ENCODE data around the gene SULT1C3.
"Not testable (repeated sequence)": the region's sequence is repeated elsewhere in the genome, so short reads cannot be mapped to it uniquely, and the experiment has no call there.

SULT1C3 gene

DNA sequence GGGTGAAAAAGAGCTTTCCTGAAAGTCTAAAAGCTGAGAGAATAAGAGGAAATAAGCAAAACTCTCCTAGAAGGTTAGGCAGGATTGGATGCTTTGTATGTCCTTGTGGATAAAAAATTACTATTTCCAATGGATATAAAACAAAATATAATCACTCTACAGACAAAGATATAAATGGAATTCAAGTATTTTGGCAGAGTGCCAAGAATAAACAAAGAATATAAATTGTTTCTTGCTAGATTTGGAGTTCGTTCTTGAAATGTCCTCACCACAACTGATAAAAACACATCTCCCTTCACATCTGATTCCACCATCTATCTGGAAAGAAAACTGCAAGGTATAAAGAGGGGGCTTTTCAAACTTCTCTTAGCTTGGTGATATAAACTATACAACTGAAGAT is 13.3 kb downstream of the SULT1C3 start:
- DNase-seq, result no peak

DNA sequence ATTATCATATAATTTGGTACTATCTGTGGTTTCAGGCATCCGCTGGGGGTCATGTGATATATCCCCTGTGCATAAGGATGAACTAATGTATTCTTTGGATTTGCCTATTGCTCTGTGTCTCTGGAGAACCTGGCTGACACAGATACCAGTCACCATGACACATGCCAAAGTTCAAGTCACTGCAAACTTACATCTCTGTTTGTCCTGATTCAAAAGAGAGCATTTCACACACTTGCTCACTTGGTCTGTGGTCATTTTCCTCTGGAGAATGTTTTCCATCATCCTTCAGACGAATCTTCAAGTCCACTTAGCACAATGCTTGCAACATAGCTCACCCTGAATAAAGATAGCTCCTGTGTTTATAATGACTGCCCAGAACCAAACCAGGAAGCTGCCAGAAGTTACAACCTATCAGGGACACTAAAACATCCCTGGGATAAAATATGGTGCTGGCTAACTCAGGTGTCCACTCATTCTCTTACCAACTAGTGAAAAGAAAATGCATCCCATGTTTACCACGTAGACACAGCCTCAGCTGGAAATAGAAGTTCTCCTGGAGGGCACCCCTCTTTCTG is 18.1 kb downstream of the SULT1C3 start:
- DNase-seq, result peak; percentile 3

- no peak for DNase-seq
Observed at GRCh38 chr2:108260773-108261172, 21.0 kb downstream of the SULT1C3 start.

DNA sequence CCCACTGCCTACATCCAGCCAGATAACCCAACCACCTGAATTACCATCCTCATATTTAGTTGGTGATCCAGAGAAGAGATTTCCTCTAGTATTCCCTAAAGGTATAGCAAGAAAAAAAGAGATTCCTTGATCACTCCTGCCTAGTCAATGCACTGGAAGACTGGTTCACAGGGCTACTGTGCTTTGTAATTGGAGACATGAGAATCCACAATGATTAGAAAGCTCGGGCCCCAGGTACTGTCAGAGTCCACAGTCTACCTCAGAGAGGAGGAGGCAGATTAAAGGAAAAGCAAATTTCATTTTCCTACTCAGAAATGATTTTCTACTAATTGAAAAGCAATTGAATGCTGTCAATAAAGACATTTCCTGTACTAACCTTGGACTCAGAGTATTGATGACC is 22.3 kb downstream of the SULT1C3 start:
- no peak for DNase-seq

DNA sequence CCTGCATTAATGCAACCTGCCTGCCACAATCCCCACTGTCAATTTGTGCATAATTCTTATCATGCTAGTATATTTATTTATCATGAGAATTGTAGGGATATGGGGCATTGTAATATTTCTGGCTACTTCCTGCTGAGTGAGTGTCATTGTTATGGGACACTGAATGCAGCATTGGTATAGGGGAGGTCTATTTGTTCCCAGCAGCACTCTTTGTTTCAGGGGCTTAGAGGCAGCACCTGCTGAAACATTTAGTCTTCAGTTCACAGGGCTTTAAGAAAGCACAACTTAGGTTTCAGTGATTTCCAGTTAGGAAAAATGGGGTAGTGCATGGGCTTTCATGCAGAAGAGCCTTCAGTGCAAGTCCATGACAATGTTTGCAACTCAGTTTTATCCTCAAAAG is 23.6 kb downstream of the SULT1C3 start:
- DNase-seq, result no peak

- no peak for DNase-seq
Observed at GRCh38 chr2:108266218-108266617, 26.4 kb downstream of the SULT1C3 start.

DNA sequence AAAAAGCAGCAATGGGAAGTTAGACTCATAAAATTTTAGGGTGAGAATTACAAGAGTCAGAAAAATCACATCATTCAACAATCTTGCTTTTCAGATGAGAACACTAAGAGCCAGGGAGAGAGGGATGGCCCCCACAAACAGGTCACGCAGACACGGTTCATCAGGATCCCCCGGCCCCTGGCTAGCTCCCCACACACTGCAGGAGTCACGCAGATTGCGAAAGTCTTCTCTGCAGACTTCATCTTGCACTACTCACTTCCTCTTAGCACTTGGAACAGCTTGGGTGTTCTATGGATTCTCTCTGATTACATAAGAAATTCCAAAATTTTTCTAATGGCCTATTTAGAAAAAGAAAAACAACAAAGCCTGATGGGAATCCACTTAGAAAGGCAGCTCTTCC is 27.3 kb downstream of the SULT1C3 start:
- peak; percentile 54 for DNase-seq

DNA sequence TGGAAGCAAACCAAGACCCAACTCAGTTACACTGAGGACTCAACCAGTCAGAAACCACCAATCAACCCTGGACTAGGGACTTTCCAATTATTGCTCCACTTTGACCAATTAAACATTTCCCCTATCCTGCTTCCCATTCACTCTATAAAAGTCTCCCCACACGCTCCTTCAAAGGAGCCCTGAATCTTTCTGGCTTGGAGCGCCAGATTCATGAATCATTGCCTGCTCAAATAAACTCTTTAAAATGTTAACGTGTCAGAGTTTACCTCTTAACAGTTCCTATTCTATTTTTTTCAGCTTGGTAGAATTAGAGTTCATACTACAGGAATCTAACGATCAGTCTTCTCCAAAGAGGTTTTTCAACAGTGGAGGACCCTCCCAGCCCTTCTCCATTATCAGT is 28.2 kb downstream of the SULT1C3 start:
- DNase-seq, result peak; percentile 72

GRCh38 chr2:108270346-108270745 is 30.6 kb downstream of the SULT1C3 start:
- no peak for DNase-seq

DNA sequence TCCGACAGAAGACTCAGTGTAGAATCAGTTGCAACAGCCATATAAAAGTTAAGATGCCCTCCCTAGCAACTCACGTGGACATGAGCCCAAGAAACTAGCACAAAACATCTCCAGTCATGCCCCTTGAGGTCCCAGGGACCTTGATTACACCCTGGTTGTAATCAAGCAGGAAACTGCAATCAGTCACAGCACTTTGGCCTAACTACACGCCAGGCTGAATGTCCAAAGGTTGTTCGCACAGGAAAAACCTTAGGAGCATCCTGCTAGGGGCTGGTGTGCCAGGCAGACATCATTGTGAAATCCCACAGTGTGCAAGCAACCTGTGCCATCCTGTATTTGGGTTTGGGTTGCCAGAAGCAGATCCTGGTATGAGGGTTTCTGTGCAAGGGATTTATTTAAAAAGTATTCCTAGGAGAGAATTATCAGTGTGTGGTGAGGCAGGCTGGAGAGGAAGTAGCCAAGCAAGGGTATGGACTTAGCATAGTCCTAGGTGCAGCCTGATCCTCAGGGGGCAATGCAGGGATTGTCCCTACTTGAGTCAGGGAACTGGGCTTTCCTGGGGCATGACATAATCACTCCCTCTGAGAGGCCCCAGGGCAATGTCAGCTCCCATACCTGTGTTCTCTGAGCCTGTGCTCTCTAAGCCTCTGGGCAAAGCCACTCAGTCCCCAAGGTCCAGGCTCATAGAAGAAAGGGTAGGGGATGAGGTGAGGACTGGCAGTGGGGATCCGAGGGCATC is 31.2 kb downstream of the SULT1C3 start:
- DNase-seq, result no peak

DNA sequence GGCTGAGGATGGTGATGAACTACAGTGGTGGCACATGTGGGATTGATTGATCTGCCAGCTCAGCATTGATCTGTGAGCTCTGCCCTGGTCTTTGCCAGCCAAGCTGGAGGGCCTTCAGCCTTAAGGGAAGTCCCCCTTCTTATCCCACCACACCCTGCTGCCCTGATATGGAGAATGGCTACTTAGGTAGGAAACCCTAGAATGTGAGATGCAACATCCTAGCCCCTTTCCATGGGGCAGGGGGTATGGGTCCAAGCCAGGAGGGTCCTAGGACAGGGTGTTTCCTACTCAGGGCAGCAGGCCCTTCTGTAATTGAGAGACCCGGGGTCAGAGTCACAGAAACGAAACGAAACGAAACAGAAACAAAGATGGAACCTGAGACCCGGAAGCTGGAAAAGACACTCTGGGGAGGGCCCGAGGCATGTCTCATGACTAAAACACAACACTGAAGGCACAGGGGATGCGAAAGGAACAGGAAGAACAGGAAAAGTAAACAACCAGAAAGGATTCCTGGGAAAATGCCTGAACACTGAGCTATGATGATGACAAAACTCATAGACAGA is 32.0 kb downstream of the SULT1C3 start:
- peak; percentile 26 for DNase-seq

DNA sequence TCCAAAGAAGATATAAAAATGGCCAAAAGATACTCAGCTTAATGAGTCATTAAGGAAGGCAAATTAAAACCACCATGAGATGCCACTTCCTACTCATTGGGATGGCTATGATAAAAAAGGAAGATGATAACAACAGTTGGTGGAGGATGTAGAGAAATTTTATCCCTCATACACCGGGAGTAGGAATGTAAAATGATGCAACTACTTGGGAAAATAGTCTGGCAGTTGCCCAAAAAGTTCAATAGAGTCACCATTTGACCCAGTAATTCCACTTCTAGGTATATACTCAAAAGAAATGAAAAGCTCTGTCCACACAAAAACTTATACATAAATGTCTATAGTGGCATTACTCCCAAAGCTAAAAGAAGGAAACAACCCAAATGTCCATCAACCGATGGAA is 38.9 kb downstream of the SULT1C3 start:
- DNase-seq, result peak; percentile 45

DNA sequence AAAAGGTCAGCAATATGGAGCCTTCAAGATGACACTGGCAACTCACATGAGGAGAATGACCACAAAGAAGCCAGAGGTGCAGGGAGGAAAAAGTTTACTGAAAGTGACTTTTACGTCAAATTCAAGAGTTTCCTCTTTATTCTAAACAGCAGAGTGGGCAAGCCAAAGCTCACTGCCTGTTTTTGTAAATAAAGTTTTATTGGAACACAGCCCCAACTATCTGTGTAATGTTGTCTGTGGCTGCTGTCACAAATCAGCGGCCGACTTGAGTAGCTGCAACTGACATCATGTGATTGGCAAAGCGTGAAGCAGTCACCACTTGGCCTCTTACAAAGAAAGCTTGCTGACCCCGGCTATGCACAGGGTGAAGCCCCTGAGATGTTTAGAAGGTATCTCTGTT is 39.7 kb downstream of the SULT1C3 start:
- DNase-seq, result no peak

GRCh38 chr2:108280466-108280865 is 40.7 kb downstream of the SULT1C3 start:
- DNase-seq, result no peak

DNA sequence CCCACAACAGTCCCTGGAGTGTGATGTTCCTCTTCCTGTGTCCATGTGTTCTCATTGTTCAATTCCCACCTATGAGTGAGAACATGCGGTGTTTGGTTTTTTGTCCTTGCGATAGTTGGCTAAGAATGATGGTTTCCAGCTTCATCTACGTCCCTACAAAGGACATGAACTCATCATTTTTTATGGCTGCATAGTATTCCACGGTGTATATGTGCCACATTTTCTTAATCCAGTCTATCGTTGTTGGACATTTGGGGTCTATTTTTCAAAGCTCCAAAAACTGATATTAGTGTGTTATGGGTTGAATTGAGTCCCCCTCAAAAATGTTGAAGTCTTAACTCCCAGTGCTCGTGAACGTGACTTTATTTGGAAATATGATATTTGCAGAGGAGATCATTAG is 44.8 kb downstream of the SULT1C3 start:
- DNase-seq, result not testable (repeated sequence)

DNA sequence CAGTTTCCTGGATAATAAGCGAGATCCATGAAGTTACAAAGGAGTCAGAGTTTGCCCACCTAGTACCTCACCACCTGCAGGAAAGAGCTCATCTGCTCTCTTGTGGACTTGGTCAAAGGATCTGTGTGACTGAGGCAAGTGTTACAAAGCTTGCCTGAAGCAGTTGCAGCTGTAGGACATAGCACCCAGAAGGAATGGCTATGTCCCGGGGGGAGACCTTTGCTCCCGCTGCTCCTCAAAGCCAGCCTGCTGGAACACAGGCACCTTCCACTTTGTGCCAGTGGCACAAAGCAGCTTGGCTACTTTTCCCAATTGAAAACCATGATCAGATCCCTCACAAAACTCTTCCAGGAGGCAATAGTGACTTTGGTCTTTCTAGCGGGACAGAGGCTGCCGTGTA is 45.8 kb downstream of the SULT1C3 start:
- no peak for DNase-seq

DNA sequence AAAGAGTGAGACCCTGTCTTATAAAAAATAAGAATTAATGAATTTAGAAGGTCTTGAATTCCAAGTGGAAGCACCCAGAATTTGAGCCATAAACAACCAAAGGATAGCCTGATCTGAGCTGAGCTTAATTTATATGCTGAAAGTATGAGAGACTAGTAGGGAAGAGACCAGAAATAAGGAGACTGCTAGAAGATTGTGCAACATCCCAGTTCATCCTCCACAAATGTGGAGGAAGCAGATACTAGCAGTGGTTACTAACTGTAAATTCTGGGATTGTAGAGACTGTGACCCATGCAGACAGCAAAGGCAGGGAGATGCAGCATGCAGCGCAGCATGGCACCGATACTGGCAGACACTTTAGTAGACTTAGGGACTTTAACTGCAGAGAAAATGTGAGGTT is 47.4 kb downstream of the SULT1C3 start:
- DNase-seq, result no peak

- no peak for DNase-seq
Observed at GRCh38 chr2:108288534-108289106, 48.9 kb downstream of the SULT1C3 start, which contains the start of gene SULT1C2. Gene SULT1C2, plus strand, starts transcription at chr2:108288895. Its CDS starts 4,773 bp downstream, at chr2:108293668.

DNA sequence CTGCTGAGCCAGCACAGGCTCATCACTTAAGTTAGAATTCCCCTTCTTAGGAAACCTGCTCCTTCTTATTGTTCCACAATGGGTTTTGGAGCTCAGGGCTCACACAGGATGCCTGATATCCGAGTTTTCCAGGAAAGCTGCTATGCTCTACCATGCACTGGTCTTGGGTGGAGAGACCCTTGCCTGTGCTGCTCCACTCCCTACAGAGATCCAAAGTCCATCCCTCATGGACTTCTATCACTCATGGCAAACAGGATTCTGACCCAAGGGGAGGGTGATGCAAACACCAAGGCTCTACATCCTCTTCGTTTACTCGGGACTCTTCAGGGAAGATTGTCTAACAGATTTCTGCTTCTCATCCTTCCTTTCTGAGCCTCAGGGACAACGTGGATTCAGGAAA is 54.1 kb downstream of the SULT1C3 start:
- no peak for DNase-seq

DNA sequence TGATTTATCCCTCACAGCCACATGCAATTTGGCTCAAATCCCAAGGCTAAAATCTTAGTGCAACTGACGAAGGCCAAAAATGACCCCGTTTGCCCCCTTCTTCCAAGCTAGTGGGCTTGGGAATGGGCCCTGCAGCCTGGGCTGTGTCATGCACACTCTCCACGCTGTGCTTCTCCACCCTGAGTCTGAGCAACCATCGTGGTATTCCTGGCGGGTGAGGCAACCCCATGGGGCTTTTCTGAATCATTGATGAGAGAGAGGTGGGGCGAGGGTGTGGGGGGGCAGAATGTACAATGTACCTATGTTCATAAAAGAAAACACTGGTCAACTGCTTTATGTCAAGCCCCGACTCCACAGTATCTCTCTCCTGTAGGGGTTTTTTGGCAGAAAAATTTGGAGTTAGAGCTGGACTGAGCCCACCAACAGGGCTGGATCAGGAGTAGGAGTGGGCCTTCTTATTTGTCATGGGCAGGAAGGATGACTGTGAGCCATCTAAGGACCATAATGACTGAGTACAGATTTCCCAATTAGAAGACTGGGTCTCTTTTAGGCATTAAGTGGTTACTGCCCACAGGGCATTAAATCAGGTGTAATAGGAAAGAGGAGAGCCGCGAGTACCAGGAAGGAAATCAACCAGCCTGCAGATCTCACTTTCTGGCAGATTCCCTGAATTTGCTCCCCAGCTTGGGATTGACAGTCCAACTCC is 57.8 kb downstream of the SULT1C3 start:
- peak; percentile 75 for DNase-seq

- DNase-seq, result no peak
Observed at GRCh38 chr2:108301558-108301957, 61.8 kb downstream of the SULT1C3 start.

DNA sequence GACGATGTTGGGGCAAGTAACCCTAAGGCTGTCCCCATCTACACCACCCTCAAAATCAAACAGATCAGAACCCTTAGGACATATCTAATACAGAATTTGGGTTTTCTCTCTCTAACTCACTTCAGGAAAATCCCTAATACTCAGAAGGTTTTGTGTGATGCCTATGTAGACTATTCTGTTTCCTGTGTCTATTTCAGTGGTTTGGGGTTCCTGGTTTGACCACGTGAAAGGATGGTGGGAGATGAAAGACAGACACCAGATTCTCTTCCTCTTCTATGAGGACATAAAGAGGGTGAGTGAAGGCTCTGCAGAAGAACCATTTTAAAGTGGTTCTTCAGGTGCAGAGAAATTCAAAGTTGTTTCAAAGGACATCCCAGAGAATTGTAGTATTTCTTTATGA is 65.2 kb downstream of the SULT1C3 start:
- no peak for DNase-seq

GRCh38 chr2:108305901-108306300 is 66.1 kb downstream of the SULT1C3 start:
- DNase-seq, result no peak

DNA sequence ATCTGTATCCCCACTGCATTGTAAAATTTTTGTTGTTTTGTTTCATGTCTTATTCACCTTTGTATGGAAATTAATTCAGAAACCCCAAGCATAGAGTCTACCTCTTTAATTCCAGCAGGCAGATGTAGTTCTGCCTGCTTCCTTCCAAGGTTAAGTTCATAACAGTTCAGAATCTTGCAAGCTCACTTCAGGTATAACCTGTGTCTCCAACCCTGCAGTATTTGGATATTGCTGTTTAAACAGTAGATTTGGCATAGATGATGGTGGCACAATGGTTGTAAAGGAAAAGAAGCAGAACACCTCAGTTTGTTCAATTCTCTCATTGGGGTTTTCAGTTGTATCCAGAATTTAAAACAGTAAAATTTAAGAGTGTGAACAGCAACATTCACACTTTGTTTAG is 70.1 kb downstream of the SULT1C3 start:
- no peak for DNase-seq
